HUDEP-2 (cell line): ENCODE measurements around the gene CSNK1A1L.

Source experiments
- DNase-seq, 76 experiments: peaks; one replicate each; lab custom pipeline; 2025; ENCODE audit not compliant: unreplicated experiment in 76 of 76; lab: John Stamatoyannopoulos, UW

Gene CSNK1A1L

GRCh38 chr13:37105251-37105714 lies at the start of gene CSNK1A1L:
Gene CSNK1A1L (minus strand): TSS chr13:37105664. CDS start chr13:37105256, 408 bp downstream.
- DNase-seq, result no peak

GRCh38 chr13:37149380-37149779 lies 43.9 kb upstream of the CSNK1A1L start:
- DNase-seq, result no peak

- no peak for DNase-seq
Measured at GRCh38 chr13:37148501-37148900, 43.0 kb upstream of the CSNK1A1L start.

- no peak for DNase-seq
Measured at GRCh38 chr13:37144661-37145060, 39.2 kb upstream of the CSNK1A1L start.

- DNase-seq, result no peak
Measured at GRCh38 chr13:37143911-37144310, 38.4 kb upstream of the CSNK1A1L start.

- no peak for DNase-seq
Measured at GRCh38 chr13:37142877-37143276, 37.4 kb upstream of the CSNK1A1L start.

GRCh38 chr13:37141011-37141410 lies 35.5 kb upstream of the CSNK1A1L start:
- no peak for DNase-seq

- no peak for DNase-seq
Measured at GRCh38 chr13:37139356-37139755, 33.9 kb upstream of the CSNK1A1L start.

- no peak for DNase-seq
Measured at GRCh38 chr13:37138926-37139325, 33.5 kb upstream of the CSNK1A1L start.

GRCh38 chr13:37138169-37138568 lies 32.7 kb upstream of the CSNK1A1L start:
- DNase-seq, result no peak

GRCh38 chr13:37136633-37137032 lies 31.2 kb upstream of the CSNK1A1L start:
- DNase-seq, result no peak

- no peak for DNase-seq
Measured at GRCh38 chr13:37136187-37136586, 30.7 kb upstream of the CSNK1A1L start.

GRCh38 chr13:37134411-37135041 lies 29.1 kb upstream of the CSNK1A1L start:
- DNase-seq, result no peak

- DNase-seq, result no peak
Measured at GRCh38 chr13:37132211-37132610, 26.7 kb upstream of the CSNK1A1L start.

- no peak for DNase-seq
Measured at GRCh38 chr13:37131092-37131491, 25.6 kb upstream of the CSNK1A1L start.

- DNase-seq, result no peak
Measured at GRCh38 chr13:37129866-37130265, 24.4 kb upstream of the CSNK1A1L start.

GRCh38 chr13:37127691-37128241 lies 22.3 kb upstream of the CSNK1A1L start:
- no peak for DNase-seq

GRCh38 chr13:37123337-37123736 lies 17.9 kb upstream of the CSNK1A1L start:
- DNase-seq, result no peak

- DNase-seq, result peak in 74 of 76 experiments; percentile 4 to 91 (median 64)
Measured at GRCh38 chr13:37118016-37118415, 12.6 kb upstream of the CSNK1A1L start.

GRCh38 chr13:37114250-37114649 lies 8.8 kb upstream of the CSNK1A1L start:
- no peak for DNase-seq

- DNase-seq, result no peak
Measured at GRCh38 chr13:37113534-37113933, 8.1 kb upstream of the CSNK1A1L start.

- DNase-seq, result peak in 25 of 76 experiments; percentile 1 to 50 (median 21)
Measured at GRCh38 chr13:37109051-37109678, 3.7 kb upstream of the CSNK1A1L start.
